ENCODE results near the gene PLEKHF1. TPM values are rescaled to one million over a fixed set of nuclear protein-coding genes. Genes with fewer than 3 reads are reported as not detected.

The PLEKHF1 gene
- total and polyA plus RNA-seq, 12 donors, result 0.62 to 23.1 (median 6.9) TPM

GRCh38 chr19:29681422-29682235 lies 16.4 kb downstream of the PLEKHF1 start:
- Histone ChIP-seq H3K4me3 (no peak overlapping the region), H3K27me3 (no peaks in the 10 kb centered on the region), H3K4me1 (replicated peaks in 1 of 2) (no peaks in the 10 kb centered on the region), H3K9me3 (replicated peaks in 1 of 3) (no peaks in the 10 kb centered on the region), H3K36me3 (replicated peaks in 1 of 2) (no peaks in the 10 kb centered on the region), H3K27ac (no peak overlapping the region)
- 73 to 90% (median 77%) methylated on average over 6 to 13 of the region's 13 CpGs for WGBS, 4 donors
- intact Hi-C loops (cut with DNase I), result no loop called here
- TF ChIP-seq POLR2A (IDR thresholded peaks at IDR 0.05), result no peak
- TF ChIP-seq, protein P1, sequence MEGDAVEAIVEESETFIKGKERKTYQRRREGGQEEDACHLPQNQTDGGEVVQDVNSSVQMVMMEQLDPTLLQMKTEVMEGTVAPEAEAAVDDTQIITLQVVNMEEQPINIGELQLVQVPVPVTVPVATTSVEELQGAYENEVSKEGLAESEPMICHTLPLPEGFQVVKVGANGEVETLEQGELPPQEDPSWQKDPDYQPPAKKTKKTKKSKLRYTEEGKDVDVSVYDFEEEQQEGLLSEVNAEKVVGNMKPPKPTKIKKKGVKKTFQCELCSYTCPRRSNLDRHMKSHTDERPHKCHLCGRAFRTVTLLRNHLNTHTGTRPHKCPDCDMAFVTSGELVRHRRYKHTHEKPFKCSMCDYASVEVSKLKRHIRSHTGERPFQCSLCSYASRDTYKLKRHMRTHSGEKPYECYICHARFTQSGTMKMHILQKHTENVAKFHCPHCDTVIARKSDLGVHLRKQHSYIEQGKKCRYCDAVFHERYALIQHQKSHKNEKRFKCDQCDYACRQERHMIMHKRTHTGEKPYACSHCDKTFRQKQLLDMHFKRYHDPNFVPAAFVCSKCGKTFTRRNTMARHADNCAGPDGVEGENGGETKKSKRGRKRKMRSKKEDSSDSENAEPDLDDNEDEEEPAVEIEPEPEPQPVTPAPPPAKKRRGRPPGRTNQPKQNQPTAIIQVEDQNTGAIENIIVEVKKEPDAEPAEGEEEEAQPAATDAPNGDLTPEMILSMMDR (IDR thresholded peaks at IDR 0.05), result no peak
- DNase-seq, result no peak

DNA sequence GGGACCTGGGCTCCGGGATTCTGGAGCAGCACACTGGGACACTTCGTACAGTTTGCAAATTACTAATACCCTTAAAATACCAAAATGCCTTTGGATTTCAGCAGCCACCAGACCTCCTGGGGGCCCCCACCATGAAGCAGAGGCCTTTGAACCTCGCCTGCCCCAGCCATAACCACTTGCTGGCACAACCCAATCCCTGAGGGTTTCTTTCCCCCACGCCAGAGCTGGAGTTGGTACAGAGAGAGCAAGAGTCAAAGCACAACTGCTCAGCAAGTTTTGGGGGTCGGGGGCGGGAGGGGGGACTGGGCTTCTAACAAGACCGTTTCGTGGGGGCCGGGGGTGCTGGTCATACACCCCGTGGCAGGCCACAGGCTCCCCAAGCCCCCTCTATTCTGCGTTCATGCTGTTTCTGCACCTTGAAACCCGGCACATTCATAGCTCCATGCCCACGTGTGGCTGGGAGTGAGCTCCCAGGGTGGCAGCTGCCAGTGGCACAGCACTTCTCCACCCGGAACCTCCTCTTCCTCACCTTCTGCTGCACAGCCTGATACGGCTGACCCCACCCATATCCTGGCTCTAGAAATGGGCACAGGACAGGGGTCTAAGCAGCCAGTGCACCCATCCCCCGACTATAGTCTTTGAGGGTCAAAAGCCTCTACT lies 17.1 kb downstream of the PLEKHF1 start:
- WGBS, 4 donors, result 71 to 80% (median 78%) methylated on average over 2 to 16 of the region's 16 CpGs
- no peaks in the 10 kb centered on the region for H3K4me1 ChIP-seq (replicated peaks in 1 of 2)
- H3K4me3 ChIP-seq, result no peak overlapping the region
- H3K36me3 ChIP-seq (replicated peaks in 1 of 2), result no peaks in the 10 kb centered on the region
- no peak for DNase-seq
- H3K27ac ChIP-seq, result no peak overlapping the region
- H3K27me3 ChIP-seq, result no peaks in the 10 kb centered on the region
- intact Hi-C loops (cut with DNase I), result no loop called here
- TF ChIP-seq POLR2A (IDR thresholded peaks at IDR 0.05), result no peak
- TF ChIP-seq, protein P1 (IDR thresholded peaks at IDR 0.05), result no peak
- H3K9me3 ChIP-seq (replicated peaks in 1 of 3), result no peaks in the 10 kb centered on the region

DNA sequence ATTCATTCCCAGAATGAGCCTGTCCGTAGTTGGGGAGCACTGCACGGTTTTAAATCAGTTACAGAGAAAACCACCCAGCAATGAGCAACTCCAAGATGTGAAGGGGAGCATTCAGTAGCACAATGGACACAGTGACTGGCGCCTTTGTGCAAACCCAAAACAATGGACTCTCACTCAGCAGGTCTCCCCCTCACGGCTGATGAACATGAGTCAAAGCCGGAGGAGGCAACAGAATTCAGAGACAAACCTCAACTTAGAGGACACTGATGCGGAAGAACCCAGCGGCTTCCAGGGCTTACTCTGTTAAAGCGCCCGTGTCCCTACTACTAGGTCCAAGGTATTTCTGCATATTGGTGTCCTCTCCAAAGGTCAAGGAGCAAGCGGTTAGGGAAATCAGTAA lies 17.7 kb downstream of the PLEKHF1 start:
- 78 to 84% (median 81%) methylated on average over 10 of the region's 10 CpGs for WGBS, 4 donors
- intact Hi-C loops (cut with DNase I), result no loop called here
- no peaks in the 10 kb centered on the region for H3K4me1 ChIP-seq (replicated peaks in 1 of 2)
- H3K9me3 ChIP-seq (replicated peaks in 1 of 3), result no peaks in the 10 kb centered on the region
- no peak overlapping the region for H3K4me3 ChIP-seq
- no peak for DNase-seq
- no peaks in the 10 kb centered on the region for H3K36me3 ChIP-seq (replicated peaks in 1 of 2)
- TF ChIP-seq, protein P1 (IDR thresholded peaks at IDR 0.05), result no peak
- no peak for TF ChIP-seq POLR2A (IDR thresholded peaks at IDR 0.05)
- H3K27ac ChIP-seq, result no peak overlapping the region
- no peaks in the 10 kb centered on the region for H3K27me3 ChIP-seq

GRCh38 chr19:29685326-29685725 lies 20.1 kb downstream of the PLEKHF1 start:
- TF ChIP-seq, protein P1 (IDR thresholded peaks at IDR 0.05), result no peak
- WGBS, 4 donors, result 73 to 89% (median 88%) methylated on average over 7 of the region's 7 CpGs
- DNase-seq, result no peak
- Histone ChIP-seq H3K27me3 (no peaks in the 10 kb centered on the region), H3K27ac (no peak overlapping the region), H3K4me1 (replicated peaks in 1 of 2) (no peaks in the 10 kb centered on the region), H3K36me3 (replicated peaks in 1 of 2) (no peaks in the 10 kb centered on the region), H3K4me3 (no peak overlapping the region), H3K9me3 (replicated peaks in 1 of 3) (no peaks in the 10 kb centered on the region)
- intact Hi-C loops (cut with DNase I), result no loop called here
